ENCODE measurements around the gene PIK3R1. TPM values are rescaled to one million over a fixed set of nuclear protein-coding genes. Genes with fewer than 3 reads are reported as not detected.

The PIK3R1 gene
- total RNA-seq, 1 experiment from 2014 or later, result 1.7 TPM

GRCh38 chr5:68286612-68286912 is 71.0 kb downstream of the PIK3R1 start:
- TF ChIP-seq EZH2 (IDR thresholded peaks at IDR 0.05; ENCODE audit: low read length, unreplicated experiment) (no peak), CTCF (conservative IDR thresholded peaks at IDR 0.05; ENCODE audit: low read depth, low read length) (no peak), EZH2phosphoT487 (IDR thresholded peaks at IDR 0.05; ENCODE audit: borderline replicate concordance, low read length) (no peak)
- H3K27me3 ChIP-seq (ENCODE audit: low read length), result no peaks in the 10 kb centered on the region
- no peak for DNase-seq
- no peak overlapping the region for H3K27ac ChIP-seq (ENCODE audit: low read length)
- no peaks in the 10 kb centered on the region for H3K9me3 ChIP-seq (ENCODE audit: low read length)
- CTCF ChIA-PET, result interaction anchor here (0.6 to 0.7 kb wide), 2 partner anchors 118 to 133 kb away, joined by 3 to 4 read pairs; no protein-coding TSS in a partner anchor
- POLR2A ChIA-PET (ENCODE audit: unreplicated experiment), result interaction anchor here (0.6 kb wide), 1 partner anchor 170 kb away, joined by 5 read pairs; no protein-coding TSS in a partner anchor
- H4K20me1 ChIP-seq (ENCODE audit: low read length), result no peaks in the 10 kb centered on the region
- H3K4me1 ChIP-seq (ENCODE audit: insufficient read depth, low read length), result no peaks in the 10 kb centered on the region
- no peak for ATAC-seq
- intact Hi-C loops (cut with micrococcal nuclease), result loop anchor here (1.0 kb wide), 1 partner anchor 174 kb away; no protein-coding TSS in a partner anchor
- H3K4me3 ChIP-seq (ENCODE audit: low read length), result no peak overlapping the region
- BruUV-seq (replicated peaks), result no TSS peak
- no peaks in the 10 kb centered on the region for H3K9me2 ChIP-seq (replicated peaks; ENCODE audit: low read length)
- no peak overlapping the region for H2AFZ ChIP-seq (ENCODE audit: low read length)
- no peak overlapping the region for H3K4me2 ChIP-seq (ENCODE audit: low read length)
- no peak overlapping the region for H3K9ac ChIP-seq (ENCODE audit: low read length)
- no peaks in the 10 kb centered on the region for H3F3A ChIP-seq (ENCODE audit: low read length, unreplicated experiment)
- no peaks in the 10 kb centered on the region for H3K36me3 ChIP-seq (ENCODE audit: low read depth, low read length)
- no peaks in the 10 kb centered on the region for H3K79me2 ChIP-seq (ENCODE audit: low read length)

GRCh38 chr5:68287631-68287975 is 72.0 kb downstream of the PIK3R1 start:
- Histone ChIP-seq H3K27me3 (ENCODE audit: low read length) (no peaks in the 10 kb centered on the region), H3K4me3 (ENCODE audit: low read length) (no peak overlapping the region), H3K27ac (ENCODE audit: low read length) (no peak overlapping the region), H3K9me2 (replicated peaks; ENCODE audit: low read length) (no peaks in the 10 kb centered on the region), H3K9me3 (ENCODE audit: low read length) (no peaks in the 10 kb centered on the region), H3F3A (ENCODE audit: low read length, unreplicated experiment) (no peaks in the 10 kb centered on the region), H2AFZ (ENCODE audit: low read length) (no peak overlapping the region), H3K4me2 (ENCODE audit: low read length) (no peak overlapping the region), H4K20me1 (ENCODE audit: low read length) (no peaks in the 10 kb centered on the region), H3K36me3 (ENCODE audit: low read depth, low read length) (no peaks in the 10 kb centered on the region), H3K79me2 (ENCODE audit: low read length) (no peaks in the 10 kb centered on the region), H3K4me1 (ENCODE audit: insufficient read depth, low read length) (no peaks in the 10 kb centered on the region), H3K9ac (ENCODE audit: low read length) (no peak overlapping the region)
- intact Hi-C loops (cut with micrococcal nuclease), result no loop called here
- TF ChIP-seq EZH2 (IDR thresholded peaks at IDR 0.05; ENCODE audit: low read length, unreplicated experiment), result no peak
- TF ChIP-seq CTCF (conservative IDR thresholded peaks at IDR 0.05; ENCODE audit: low read depth, low read length), result no peak
- TF ChIP-seq EZH2phosphoT487 (IDR thresholded peaks at IDR 0.05; ENCODE audit: borderline replicate concordance, low read length), result no peak
- POLR2A ChIA-PET (ENCODE audit: unreplicated experiment), result no interaction called here
- no TSS peak for BruUV-seq (replicated peaks)
- no peak for ATAC-seq
- no peak for DNase-seq
- CTCF ChIA-PET, result no interaction called here

GRCh38 chr5:68287976-68288706 is 72.6 kb downstream of the PIK3R1 start:
- Histone ChIP-seq H2AFZ (ENCODE audit: low read length) (peak overlapping the region; percentile 80), H3K4me3 (ENCODE audit: low read length) (peak overlapping the region; percentile 71), H3K9me3 (ENCODE audit: low read length) (no peaks in the 10 kb centered on the region), H3K9ac (ENCODE audit: low read length) (0 out of 2 replicates have a peak overlapping the region, but pooled peaks have one; percentile 15), H3K79me2 (ENCODE audit: low read length) (no peaks in the 10 kb centered on the region), H4K20me1 (ENCODE audit: low read length) (no peaks in the 10 kb centered on the region), H3F3A (ENCODE audit: low read length, unreplicated experiment) (no peaks in the 10 kb centered on the region), H3K9me2 (replicated peaks; ENCODE audit: low read length) (no peaks in the 10 kb centered on the region), H3K4me2 (ENCODE audit: low read length) (peak overlapping the region; percentile 87), H3K27me3 (ENCODE audit: low read length) (no peaks in the 10 kb centered on the region), H3K36me3 (ENCODE audit: low read depth, low read length) (no peaks in the 10 kb centered on the region), H3K4me1 (ENCODE audit: insufficient read depth, low read length) (no peaks in the 10 kb centered on the region), H3K27ac (ENCODE audit: low read length) (no peak overlapping the region)
- POLR2A ChIA-PET (ENCODE audit: unreplicated experiment), result no interaction called here
- no TSS peak for BruUV-seq (replicated peaks)
- DNase-seq (peak; percentile 28), ATAC-seq (peak; percentile 73)
- TF ChIP-seq EZH2phosphoT487 (IDR thresholded peaks at IDR 0.05; ENCODE audit: borderline replicate concordance, low read length) (no peak), CTCF (conservative IDR thresholded peaks at IDR 0.05; ENCODE audit: low read depth, low read length) (no peak), EZH2 (IDR thresholded peaks at IDR 0.05; ENCODE audit: low read length, unreplicated experiment) (no peak)
- intact Hi-C loops (cut with micrococcal nuclease), result no loop called here
- CTCF ChIA-PET, result no interaction called here

All from PC-3 (cell line).